H9 (cell line): ENCODE results near the gene IGFL4. TPM values are rescaled to one million over a fixed set of nuclear protein-coding genes. Genes with fewer than 3 reads are reported as not detected.

Source experiments
- DNase-seq: peaks from one replicate; pipeline ENCODE4 v3.0.0-alpha.2; 2017
- H2AFZ ChIP-seq: one replicate; pipeline ENCODE4 v1.6.1; 2013; ENCODE audit warnings: mild to moderate bottlenecking, low read length, control low read depth, moderate library complexity
- H2AK5ac ChIP-seq: 2 replicates; pipeline ENCODE4 v1.6.1; 2013; ENCODE audit warnings: low read length, control low read depth, mixed read lengths; ENCODE audit not compliant: insufficient read length
- H2BK120ac ChIP-seq: one replicate; pipeline ENCODE4 v1.6.1; 2013; ENCODE audit warnings: low read depth, mild to moderate bottlenecking, low read length, control low read depth, inconsistent platforms; ENCODE audit not compliant: poor library complexity, severe bottlenecking
- H2BK12ac ChIP-seq: 2 replicates; pipeline ENCODE4 v1.6.1; 2013; ENCODE audit warnings: low read length, control low read depth, mixed read lengths, low read depth; ENCODE audit not compliant: insufficient read length
- H2BK15ac ChIP-seq: 2 replicates; pipeline ENCODE4 v1.6.1; 2013; ENCODE audit warnings: low read depth, low read length, control low read depth
- H2BK20ac ChIP-seq: one replicate; pipeline ENCODE4 v1.6.1; 2013; ENCODE audit warnings: low read depth, mild to moderate bottlenecking, low read length, control low read depth, inconsistent platforms; ENCODE audit not compliant: poor library complexity, severe bottlenecking
- H2BK5ac ChIP-seq: 2 replicates; pipeline ENCODE4 v1.6.1; 2013; ENCODE audit warnings: low read length, control low read depth, mixed read lengths; ENCODE audit not compliant: insufficient read length
- H3K14ac ChIP-seq: 2 replicates; pipeline ENCODE4 v1.6.1; 2013; ENCODE audit warnings: low read length, control low read depth; ENCODE audit not compliant: insufficient read depth
- H3K18ac ChIP-seq: 2 replicates; pipeline ENCODE4 v1.6.1; 2013; ENCODE audit warnings: low read depth, mild to moderate bottlenecking, mixed read lengths, low read length, control low read depth; ENCODE audit not compliant: insufficient read length
- H3K23ac ChIP-seq: 2 replicates; pipeline ENCODE4 v1.6.1; 2013; ENCODE audit warnings: low read length, control low read depth, mixed read lengths, low read depth; ENCODE audit not compliant: insufficient read length
- H3K23me2 ChIP-seq: 2 replicates; pipeline ENCODE4 v1.6.1; 2013; ENCODE audit warnings: low read depth, mild to moderate bottlenecking, mixed read lengths, low read length, control low read depth; ENCODE audit not compliant: insufficient read length, poor library complexity, severe bottlenecking
- H3K27ac ChIP-seq: 2 replicates; pipeline ENCODE4 v1.5.1; 2013; ENCODE audit warnings: low read length, control low read depth, mixed read lengths, low read depth; ENCODE audit not compliant: insufficient read length
- H3K27me3 ChIP-seq: 2 replicates; pipeline ENCODE4 v1.6.1; 2013; ENCODE audit warnings: low read length, control low read depth, inconsistent platforms; ENCODE audit not compliant: insufficient read depth
- H3K4ac ChIP-seq: 2 replicates; pipeline ENCODE4 v1.6.1; 2013; ENCODE audit warnings: low read depth, mild to moderate bottlenecking, control low read depth, inconsistent platforms, low read length, moderate library complexity
- H3K4me1 ChIP-seq: 2 replicates; pipeline ENCODE4 v1.6.1; 2013; ENCODE audit warnings: low read length, control low read depth, inconsistent platforms; ENCODE audit not compliant: insufficient read depth
- H3K4me2 ChIP-seq: 2 replicates; pipeline ENCODE4 v1.6.1; 2013; ENCODE audit warnings: low read length, control low read depth, mixed read lengths; ENCODE audit not compliant: insufficient read length, insufficient read depth
- H3K56ac ChIP-seq: 2 replicates; pipeline ENCODE4 v1.6.1; 2013; ENCODE audit warnings: low read depth, mild to moderate bottlenecking, mixed read lengths, low read length, control low read depth; ENCODE audit not compliant: insufficient read length
- H3K79me1 ChIP-seq: 2 replicates; pipeline ENCODE4 v1.6.1; 2013; ENCODE audit warnings: low read depth, mild to moderate bottlenecking, moderate library complexity, low read length, control low read depth, inconsistent platforms; ENCODE audit not compliant: insufficient read depth, poor library complexity, severe bottlenecking
- H3K79me2 ChIP-seq: 2 replicates; pipeline ENCODE4 v1.6.1; 2013; ENCODE audit warnings: low read length, control low read depth, inconsistent platforms; ENCODE audit not compliant: insufficient read depth
- H3K9ac ChIP-seq: 2 replicates; pipeline ENCODE4 v1.6.1; 2013; ENCODE audit warnings: low read length, control low read depth, mixed read lengths; ENCODE audit not compliant: insufficient read length; ENCODE audit errors: extremely low read depth
- H3K9me3 ChIP-seq: one replicate; pipeline ENCODE4 v1.6.1; 2013; ENCODE audit warnings: low read depth, low read length, inconsistent platforms; ENCODE audit not compliant: control insufficient read depth
- H3T11ph ChIP-seq: one replicate; pipeline ENCODE4 v1.6.1; 2013; ENCODE audit warnings: mild to moderate bottlenecking, low read length, control low read depth, inconsistent platforms
- H4K20me1 ChIP-seq: one replicate; pipeline ENCODE4 v1.6.1; 2013; ENCODE audit not compliant: control insufficient read depth, insufficient read length, insufficient read depth
- H4K5ac ChIP-seq: 2 replicates; pipeline ENCODE4 v1.6.1; 2013; ENCODE audit warnings: low read depth, mild to moderate bottlenecking, mixed read lengths, low read length, control low read depth; ENCODE audit not compliant: insufficient read length
- H4K8ac ChIP-seq: replicated peaks from 2 replicates; pipeline ENCODE4 v1.6.1; 2013; ENCODE audit warnings: low read length, control low read depth, mixed read lengths, low read depth; ENCODE audit not compliant: insufficient read length
- H4K91ac ChIP-seq: 2 replicates; pipeline ENCODE4 v1.6.1; 2013; ENCODE audit warnings: low read depth, mild to moderate bottlenecking, moderate library complexity, mixed read lengths, low read length, control low read depth; ENCODE audit not compliant: insufficient read length
- H3K27ac Mint-ChIP-seq, 3 experiments: 2 replicates in 2 of 3; 3 replicates in 1 of 3; pipeline ENCODE4 v1.8.0; 2020 to 2021; ENCODE audit warnings: mixed read lengths in 3 of 3, mild to moderate bottlenecking in 1 of 3, moderate library complexity in 1 of 3
- H3K27me3 Mint-ChIP-seq: 2 replicates; pipeline ENCODE4 v1.8.0; 2021; ENCODE audit warnings: low read depth, mild to moderate bottlenecking, moderate library complexity, mixed read lengths
- H3K36me3 Mint-ChIP-seq, 3 experiments: 2 replicates in 2 of 3; 3 replicates in 1 of 3; pipeline ENCODE4 v1.8.0; 2020 to 2021; ENCODE audit warnings: low read depth in 3 of 3, mixed read lengths in 3 of 3; ENCODE audit not compliant: insufficient read depth in 1 of 3
- H3K4me1 Mint-ChIP-seq, 2 experiments: 2 replicates each; pipeline ENCODE4 v1.8.0; 2020; ENCODE audit warnings: mixed read lengths in 2 of 2
- H3K4me3 Mint-ChIP-seq, 2 experiments: 2 replicates in 1 of 2; 3 replicates in 1 of 2; pipeline ENCODE4 v1.8.0; 2020 to 2021; ENCODE audit warnings: mild to moderate bottlenecking in 2 of 2, mixed read lengths in 2 of 2, moderate library complexity in 1 of 2
- H3K9me3 Mint-ChIP-seq, 2 experiments: 2 replicates in 1 of 2; 3 replicates in 1 of 2; pipeline ENCODE4 v1.8.0; 2020; ENCODE audit warnings: mild to moderate bottlenecking in 2 of 2, mixed read lengths in 2 of 2, moderate library complexity in 1 of 2
- CTCF ChIP-seq: fragments of 200-600 bp; sonication (generic); conservative IDR thresholded peaks from 3 replicates; pipeline ENCODE4 v1.8.0; 2021; ENCODE audit warnings: antibody characterized with exemption, mild to moderate bottlenecking
- WGBS: extraction: QIAGEN DNeasy Blood & Tissue Kit; methylation state at CpG from one replicate; pipeline ENCODE4 v1.1.7; 2013; ENCODE audit warnings: missing lambda C conversion rate, low lambda C conversion rate, mixed read lengths; ENCODE audit not compliant: insufficient read length; ENCODE audit errors: extremely low coverage; 5-methylcytosine and 5-hydroxymethylcytosine counted together
- total RNA-seq: library from RNA; stranded (reverse); gene quantifications from 2 replicates; pipeline ENCODE4 v1.2.1, GENCODE V29; 2021

IGFL4 gene
- total RNA-seq, 1 experiment from 2014 or later, result 0.33 TPM

DNA sequence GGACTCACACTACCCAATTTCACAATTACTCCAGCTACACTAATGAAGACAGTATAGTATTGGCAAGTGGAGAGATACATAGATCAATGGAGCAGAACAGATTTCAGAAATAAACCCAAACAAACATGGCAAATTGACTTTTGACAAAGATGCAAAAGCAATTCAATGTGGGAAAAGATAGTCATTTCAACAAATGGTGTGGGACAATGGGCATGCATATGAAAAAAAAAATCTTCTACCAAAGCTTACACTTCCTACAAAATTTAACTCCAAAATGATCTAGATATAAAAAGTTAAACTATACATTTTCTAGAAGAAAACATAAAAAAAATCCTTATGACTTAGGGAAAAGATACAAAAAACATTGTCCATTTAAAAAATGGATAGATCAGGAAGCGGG lies 2.7 kb upstream of the IGFL4 start:
- H2AK5ac ChIP-seq, result no peak overlapping the region
- H3K14ac ChIP-seq, result no peak overlapping the region
- H3K27me3 Mint-ChIP-seq, result peaks cover 84% of the 10 kb centered on the region
- H2AFZ ChIP-seq, result no peak overlapping the region
- H3K23ac ChIP-seq, result no peak overlapping the region
- no peak overlapping the region for H3K4me3 Mint-ChIP-seq
- H3K36me3 Mint-ChIP-seq, result peaks cover 0 to 8% (median 6%) of the 10 kb centered on the region in 3 experiments; a peak in 6 of 7 replicates
- no peak overlapping the region for H2BK5ac ChIP-seq
- H3K4me1 Mint-ChIP-seq, result no peaks in the 10 kb centered on the region
- peaks cover 5% of the 10 kb centered on the region for H3K9me3 ChIP-seq
- H4K20me1 ChIP-seq, result no peaks in the 10 kb centered on the region
- H3K18ac ChIP-seq, result no peak overlapping the region
- H3K27ac ChIP-seq, result no peak overlapping the region
- no peak overlapping the region for H3K56ac ChIP-seq
- no peak overlapping the region for H2BK120ac ChIP-seq
- no peaks in the 10 kb centered on the region for H3K79me1 ChIP-seq
- DNase-seq, result no peak
- no CpG with 5 or more reads among the region's 1 CpG for WGBS
- no peaks in the 10 kb centered on the region for H3K4me1 ChIP-seq
- no peak overlapping the region for H4K5ac ChIP-seq
- TF ChIP-seq CTCF, result no peak
- no peaks in the 10 kb centered on the region for H3K27me3 ChIP-seq
- no peak overlapping the region for H3K27ac Mint-ChIP-seq
- no peak overlapping the region for H3K4ac ChIP-seq
- H3K23me2 ChIP-seq, result no peaks in the 10 kb centered on the region
- H2BK20ac ChIP-seq, result no peak overlapping the region
- no peak overlapping the region for H2BK12ac ChIP-seq
- no peak overlapping the region for H4K8ac ChIP-seq
- H3K9me3 Mint-ChIP-seq, result peaks cover 59 to 69% of the 10 kb centered on the region in 2 experiments
- H3K9ac ChIP-seq, result no peak overlapping the region
- H3T11ph ChIP-seq, result no peak overlapping the region
- H4K91ac ChIP-seq, result no peak overlapping the region
- H2BK15ac ChIP-seq, result no peak overlapping the region
- no peak overlapping the region for H3K4me2 ChIP-seq
- H3K79me2 ChIP-seq, result no peaks in the 10 kb centered on the region
